NT2/D1 (cell line): Measurements from ENCODE around the gene SLC9C2.

Source experiments
- SUZ12 ChIP-seq: IDR thresholded peaks from 2 replicates; pipeline ENCODE4 v1.6.1; 2011; ENCODE audit not compliant: insufficient read length, insufficient read depth; ENCODE audit errors: extremely low read depth
- YY1 ChIP-seq: IDR thresholded peaks from 2 replicates; pipeline ENCODE4 v1.6.1; 2011; ENCODE audit not compliant: insufficient read length, insufficient read depth
- ZNF274 ChIP-seq: IDR thresholded peaks from 2 replicates; pipeline ENCODE4 v1.6.1; 2011; ENCODE audit warnings: mild to moderate bottlenecking, low read depth, low read length

GRCh38 chr1:173590557-173590956 lies 12.3 kb downstream of the SLC9C2 start:
- TF ChIP-seq YY1, result no peak
- TF ChIP-seq SUZ12, result no peak
- TF ChIP-seq ZNF274, result no peak
